B cell (primary cell): ENCODE results near the gene HAPSTR1. TPM values are rescaled to one million over a fixed set of nuclear protein-coding genes. Genes with fewer than 3 reads are reported as not detected.

Source experiments
- ATAC-seq: fragments of 200-7000 bp; cut with Tn5 transposase; one replicate; pipeline ENCODE4 v1.10.0; 2021; ENCODE audit warnings: low read depth, mild to moderate bottlenecking, moderate number of reproducible peaks, moderate library complexity
- CTCF ChIA-PET: fragments of 350-600 bp; sonication (Branson Sonifier 250); formaldehyde crosslinking; loops from one replicate; lab custom pipeline; 2021; ENCODE audit warnings: antibody characterized with exemption, inconsistent platforms; lab: Charles Lee
- POLR2A ChIA-PET: fragments of 350-600 bp; sonication (Branson Sonifier 250); formaldehyde crosslinking; loops from one replicate; lab custom pipeline; 2021; ENCODE audit warnings: antibody characterized with exemption; lab: Charles Lee
- DNase-seq: peaks from one replicate; pipeline ENCODE4 v3.0.0; 2013
- H2AFZ ChIP-seq: 2 replicates; pipeline ENCODE4 v1.6.1; 2012; ENCODE audit warnings: mild to moderate bottlenecking, low read depth, low read length; ENCODE audit not compliant: insufficient read depth, poor library complexity, severe bottlenecking
- H3K27ac ChIP-seq, 2 donors: 1 replicate in 1 of 2; 2 replicates in 1 of 2; pipeline ENCODE4 v1.5.1; 2012 to 2013; ENCODE audit warnings: low read length in 2 of 2, mild to moderate bottlenecking in 2 of 2, moderate library complexity in 1 of 2
- H3K27me3 ChIP-seq, 4 experiments: fragments of 200-600 bp in 1 of 4; sonication (generic) in 1 of 4; replicated peaks in 1 of 4; 1 replicate in 2 of 4; 2 replicates in 2 of 4; pipeline versions ENCODE4 v1.6.1 to v1.7.0; 2013 to 2016; ENCODE audit warnings: low read length in 3 of 4, mild to moderate bottlenecking in 2 of 4, mixed read lengths in 1 of 4, moderate library complexity in 1 of 4; ENCODE audit not compliant: insufficient read depth in 4 of 4, control insufficient read depth in 3 of 4; ENCODE audit errors: control extremely low read depth in 1 of 4
- H3K36me3 ChIP-seq, 2 experiments: replicated peaks in 1 of 2; 1 replicate in 1 of 2; 2 replicates in 1 of 2; pipeline versions ENCODE4 v1.6.1 to v1.7.1; 2013; ENCODE audit warnings: low read length in 1 of 2; ENCODE audit not compliant: insufficient read depth in 2 of 2, control insufficient read depth in 1 of 2; ENCODE audit errors: control extremely low read depth in 1 of 2, extremely low read depth in 1 of 2
- H3K4me1 ChIP-seq, 2 donors: fragments of 200-600 bp in 1 of 2; sonication (generic) in 1 of 2; 1 replicate in 1 of 2; 2 replicates in 1 of 2; pipeline versions ENCODE4 v1.5.1 to v1.6.1; 2013 to 2017; ENCODE audit warnings: low read length in 2 of 2; ENCODE audit not compliant: control insufficient read depth in 2 of 2, insufficient read depth in 2 of 2
- H3K4me2 ChIP-seq: replicated peaks from 2 replicates; pipeline ENCODE3; 2012; ENCODE audit warnings: mild to moderate bottlenecking, low read depth, low read length; ENCODE audit not compliant: poor library complexity, severe bottlenecking
- H3K4me3 ChIP-seq, 5 experiments: fragments of 200-600 bp in 1 of 5; sonication (generic) in 1 of 5; 1 replicate in 3 of 5; 2 replicates in 2 of 5; pipeline versions ENCODE4 v1.5.1 to v1.7.0; 2011 to 2016; ENCODE audit warnings: low read length in 4 of 5, mild to moderate bottlenecking in 4 of 5, low read depth in 2 of 5, control low read depth in 1 of 5, moderate library complexity in 1 of 5; ENCODE audit not compliant: insufficient read depth in 1 of 5; ENCODE audit errors: control extremely low read depth in 1 of 5, extremely low read depth in 1 of 5
- H3K79me2 ChIP-seq: fragments of 200-600 bp; sonication (generic); one replicate; pipeline ENCODE4 v1.6.0; 2016; ENCODE audit warnings: low read length; ENCODE audit not compliant: control insufficient read depth, insufficient read depth
- H3K9ac ChIP-seq: fragments of 200-600 bp; sonication (generic); 2 replicates; pipeline ENCODE4 v1.6.1; 2017; ENCODE audit warnings: mild to moderate bottlenecking, low read length, moderate library complexity
- H3K9me3 ChIP-seq, 3 donors: one replicate each; pipeline versions ENCODE4 v1.6.1 to v1.7.1; 2013; ENCODE audit warnings: low read length in 2 of 3; ENCODE audit not compliant: control insufficient read depth in 2 of 3, insufficient read depth in 1 of 3; ENCODE audit errors: control extremely low read depth in 1 of 3
- H4K20me1 ChIP-seq: 2 replicates; pipeline ENCODE4 v1.6.0; 2012; ENCODE audit warnings: mild to moderate bottlenecking, low read length; ENCODE audit not compliant: insufficient read depth, control insufficient read depth, poor library complexity, severe bottlenecking
- H3K27ac Mint-ChIP-seq: one replicate; pipeline ENCODE4 v1.8.0; 2021; ENCODE audit warnings: mixed read lengths
- H3K27me3 Mint-ChIP-seq: one replicate; pipeline ENCODE4 v1.8.0; 2021; ENCODE audit warnings: mixed read lengths
- H3K4me1 Mint-ChIP-seq: one replicate; pipeline ENCODE4 v1.8.0; 2021; ENCODE audit warnings: mixed read lengths
- H3K4me3 Mint-ChIP-seq: one replicate; pipeline ENCODE4 v1.8.0; 2021; ENCODE audit warnings: mixed read lengths
- H3K9me3 Mint-ChIP-seq: one replicate; pipeline ENCODE4 v1.8.0; 2022; ENCODE audit warnings: mixed read lengths; ENCODE audit not compliant: insufficient read depth
- EZH2 ChIP-seq: IDR thresholded peaks from 2 replicates; pipeline ENCODE4 v1.6.1; 2012; ENCODE audit warnings: borderline replicate concordance, low read depth, mild to moderate bottlenecking, moderate library complexity, low read length; ENCODE audit not compliant: insufficient read depth, poor library complexity, severe bottlenecking
- WGBS: methylation state at CpG from one replicate; pipeline ENCODE4 v1.1.5; 2013; ENCODE audit warnings: missing lambda C conversion rate; ENCODE audit not compliant: insufficient coverage; 5-methylcytosine and 5-hydroxymethylcytosine counted together
- intact Hi-C: fragments of 100-400 bp; cut with micrococcal nuclease; formaldehyde crosslinking; loops from one replicate; pipeline ENCODE4 v1.10.0; 2022
- polyA plus RNA-seq: library from polyadenylated mRNA; depleted of rRNA; stranded (reverse); fragments of >200 nt; gene quantifications from 2 replicates; pipeline ENCODE4 v1.2.3, GENCODE V29; 2012
- total RNA-seq, 2 donors: library from RNA; stranded (reverse); fragments of 120-200 nt in 1 of 2; gene quantifications; 1 replicate in 1 of 2; 2 replicates in 1 of 2; pipeline versions ENCODE4 v1.2.3 to v1.2.4, GENCODE V29; 2013 to 2022
- TF ChIP-seq, protein P1 (sequence below): fragments of 200-600 bp; IDR thresholded peaks from one replicate; pipeline ENCODE4 v1.8.0; 2022; ENCODE audit warnings: antibody characterized with exemption, mild to moderate bottlenecking

Gene HAPSTR1
- total and polyA plus RNA-seq, 2 donors (not counting 1 experiment from before 2014, with no cell fraction given): 35.5 to 99.2 TPM

DNA sequence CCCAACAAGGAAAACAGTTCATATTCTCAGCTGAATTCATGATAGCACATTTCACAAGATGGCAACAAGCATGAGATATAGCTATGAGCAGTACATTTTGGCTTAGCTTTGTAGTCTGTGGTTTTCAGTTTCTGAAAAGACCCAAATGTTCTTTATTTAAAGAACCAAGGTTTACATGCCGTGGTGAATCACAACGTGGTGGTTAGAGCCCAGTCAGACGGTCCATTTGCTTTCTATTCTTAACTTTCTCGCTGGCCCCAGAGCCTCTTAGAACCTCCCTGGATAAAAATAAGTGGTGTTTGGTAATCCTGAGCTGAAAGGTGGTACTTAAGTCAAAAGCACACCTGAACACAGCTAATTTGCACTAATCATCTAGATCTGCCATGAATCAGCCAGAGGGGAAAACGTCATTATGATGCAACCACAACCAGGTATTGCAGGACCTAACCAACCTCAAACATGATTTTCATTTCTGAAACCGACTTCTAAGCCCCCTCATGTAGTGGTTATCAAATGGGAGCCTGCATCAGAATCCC lies 18.6 kb upstream of the HAPSTR1 start:
- no peaks in the 10 kb centered on the region for H3K27me3 ChIP-seq
- H3K4me3 ChIP-seq: no peak overlapping the region
- ChIA-PET CTCF (no interaction called here), POLR2A (interaction anchor here (0.7 kb wide), 1 partner anchor 256 kb away, joined by 7 read pairs; no protein-coding TSS in a partner anchor)
- H3K36me3 ChIP-seq: no peaks in the 10 kb centered on the region
- intact Hi-C loops: no loop called here
- ATAC-seq (no peak), DNase-seq (no peak)
- H2AFZ ChIP-seq: peak overlapping the region; percentile 25
- no peak overlapping the region for H3K27ac ChIP-seq
- H3K4me1 Mint-ChIP-seq: peaks cover 16% of the 10 kb centered on the region
- no peaks in the 10 kb centered on the region for H3K9me3 ChIP-seq
- no peaks in the 10 kb centered on the region for H3K27me3 Mint-ChIP-seq
- no peak overlapping the region for H3K4me2 ChIP-seq
- H3K4me3 Mint-ChIP-seq: no peak overlapping the region
- peaks cover 9 to 13% of the 10 kb centered on the region in 2 donors for H3K4me1 ChIP-seq
- no peak overlapping the region for H3K27ac Mint-ChIP-seq
- H3K79me2 ChIP-seq: no peaks in the 10 kb centered on the region
- H3K9ac ChIP-seq: no peak overlapping the region
- WGBS: 30% methylated on average over 2 of the region's 6 CpGs
- H3K9me3 Mint-ChIP-seq: peaks cover 6% of the 10 kb centered on the region
- H4K20me1 ChIP-seq: no peaks in the 10 kb centered on the region
- TF ChIP-seq, protein P1, sequence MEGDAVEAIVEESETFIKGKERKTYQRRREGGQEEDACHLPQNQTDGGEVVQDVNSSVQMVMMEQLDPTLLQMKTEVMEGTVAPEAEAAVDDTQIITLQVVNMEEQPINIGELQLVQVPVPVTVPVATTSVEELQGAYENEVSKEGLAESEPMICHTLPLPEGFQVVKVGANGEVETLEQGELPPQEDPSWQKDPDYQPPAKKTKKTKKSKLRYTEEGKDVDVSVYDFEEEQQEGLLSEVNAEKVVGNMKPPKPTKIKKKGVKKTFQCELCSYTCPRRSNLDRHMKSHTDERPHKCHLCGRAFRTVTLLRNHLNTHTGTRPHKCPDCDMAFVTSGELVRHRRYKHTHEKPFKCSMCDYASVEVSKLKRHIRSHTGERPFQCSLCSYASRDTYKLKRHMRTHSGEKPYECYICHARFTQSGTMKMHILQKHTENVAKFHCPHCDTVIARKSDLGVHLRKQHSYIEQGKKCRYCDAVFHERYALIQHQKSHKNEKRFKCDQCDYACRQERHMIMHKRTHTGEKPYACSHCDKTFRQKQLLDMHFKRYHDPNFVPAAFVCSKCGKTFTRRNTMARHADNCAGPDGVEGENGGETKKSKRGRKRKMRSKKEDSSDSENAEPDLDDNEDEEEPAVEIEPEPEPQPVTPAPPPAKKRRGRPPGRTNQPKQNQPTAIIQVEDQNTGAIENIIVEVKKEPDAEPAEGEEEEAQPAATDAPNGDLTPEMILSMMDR: no peak
- TF ChIP-seq EZH2: no peak

DNA sequence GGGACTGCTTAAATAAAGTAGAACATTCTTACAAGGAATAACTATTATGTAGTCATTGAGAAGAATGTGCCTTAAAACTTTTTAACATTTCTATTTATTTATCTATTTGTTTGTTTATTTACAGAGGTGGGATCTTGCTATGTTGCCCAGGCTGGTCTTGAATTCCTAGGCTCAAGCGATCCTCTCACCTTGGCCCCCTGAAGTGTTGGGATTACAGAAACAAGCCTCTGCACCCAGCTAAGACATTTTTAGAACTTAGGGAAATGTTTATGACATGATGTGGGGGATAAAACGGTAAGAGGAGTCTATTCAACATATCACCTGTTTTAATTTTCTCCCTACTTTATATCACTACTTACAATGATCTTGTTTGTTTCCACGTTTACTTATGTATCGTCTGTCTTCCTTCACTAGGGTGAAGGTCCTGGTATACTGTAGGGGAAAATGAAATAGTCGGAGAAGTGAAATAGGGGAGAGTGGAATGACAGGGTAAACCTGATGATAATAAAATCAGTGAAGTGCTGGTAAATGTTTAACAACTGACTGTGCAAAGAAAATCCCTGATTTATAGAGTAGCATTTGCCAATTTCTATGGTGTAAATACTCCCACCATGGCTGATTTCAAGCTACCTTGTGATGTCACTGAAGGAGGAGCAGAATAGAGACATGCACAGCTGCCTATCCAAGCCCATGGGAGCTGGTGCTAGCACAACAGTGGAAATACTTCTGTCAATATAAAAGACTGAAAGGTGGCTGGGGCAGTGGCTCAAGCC lies 16.0 kb upstream of the HAPSTR1 start:
- H3K4me2 ChIP-seq: no peak overlapping the region
- Mint-ChIP-seq H3K9me3 (no peaks in the 10 kb centered on the region), H3K27me3 (no peaks in the 10 kb centered on the region), H3K4me1 (peaks cover 27% of the 10 kb centered on the region), H3K27ac (no peak overlapping the region), H3K4me3 (no peak overlapping the region)
- no peak for ATAC-seq
- H3K27me3 ChIP-seq: no peaks in the 10 kb centered on the region
- H3K9me3 ChIP-seq: peaks cover 0 to 8% (median 4%) of the 10 kb centered on the region in 3 donors
- H3K36me3 ChIP-seq: no peaks in the 10 kb centered on the region
- intact Hi-C loops: no loop called here
- no peaks in the 10 kb centered on the region for H4K20me1 ChIP-seq
- ChIA-PET POLR2A (interaction anchor here (6.0 kb wide), 1 partner anchor 17 kb away, joined by 49 read pairs; the partner anchor contains the start of gene HAPSTR1), CTCF (no interaction called here)
- H3K9ac ChIP-seq: no peak overlapping the region
- H2AFZ ChIP-seq: no peak overlapping the region
- H3K79me2 ChIP-seq: no peaks in the 10 kb centered on the region
- no peak overlapping the region for H3K27ac ChIP-seq
- no peak overlapping the region for H3K4me3 ChIP-seq
- peaks cover 21 to 27% of the 10 kb centered on the region in 2 donors for H3K4me1 ChIP-seq
- no CpG with 5 or more reads among the region's 5 CpGs for WGBS
- TF ChIP-seq, protein P1: no peak
- TF ChIP-seq EZH2: no peak
- no peak for DNase-seq
